PC-3 (cell line): ENCODE results near the gene ENO4.

Source experiments
- EZH2 ChIP-seq: fragments of 300-600 bp; sonication (generic); IDR thresholded peaks from one replicate; pipeline ENCODE4 v1.6.1; 2017; ENCODE audit warnings: antibody characterized with exemption, mild to moderate bottlenecking, low read length; ENCODE audit not compliant: unreplicated experiment
- TF ChIP-seq, protein P1 (sequence below): fragments of 300-600 bp; sonication (generic); conservative IDR thresholded peaks from 2 replicates; pipeline ENCODE4 v1.5.1; 2017; ENCODE audit warnings: antibody characterized with exemption, low read depth, mild to moderate bottlenecking, low read length

DNA sequence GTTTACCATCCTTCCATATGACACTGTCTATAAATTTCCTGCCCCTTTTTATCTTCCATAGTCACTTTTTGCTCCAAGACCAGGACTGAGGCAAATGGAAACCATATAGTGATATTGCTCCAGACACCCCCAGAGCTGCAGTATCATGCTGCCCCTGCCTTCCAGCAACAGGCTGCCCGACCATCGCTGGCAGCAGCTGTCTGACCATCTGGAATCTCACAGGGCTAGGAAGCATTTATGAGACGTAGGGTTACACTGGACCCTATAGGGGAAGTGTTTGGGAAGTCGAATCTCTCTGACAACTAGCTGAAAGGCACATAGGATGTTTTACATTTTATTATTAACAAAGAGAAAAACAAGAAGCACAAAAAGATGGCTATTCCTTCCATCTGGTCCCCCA lies 19.4 kb downstream of the ENO4 start:
- TF ChIP-seq, protein P1, sequence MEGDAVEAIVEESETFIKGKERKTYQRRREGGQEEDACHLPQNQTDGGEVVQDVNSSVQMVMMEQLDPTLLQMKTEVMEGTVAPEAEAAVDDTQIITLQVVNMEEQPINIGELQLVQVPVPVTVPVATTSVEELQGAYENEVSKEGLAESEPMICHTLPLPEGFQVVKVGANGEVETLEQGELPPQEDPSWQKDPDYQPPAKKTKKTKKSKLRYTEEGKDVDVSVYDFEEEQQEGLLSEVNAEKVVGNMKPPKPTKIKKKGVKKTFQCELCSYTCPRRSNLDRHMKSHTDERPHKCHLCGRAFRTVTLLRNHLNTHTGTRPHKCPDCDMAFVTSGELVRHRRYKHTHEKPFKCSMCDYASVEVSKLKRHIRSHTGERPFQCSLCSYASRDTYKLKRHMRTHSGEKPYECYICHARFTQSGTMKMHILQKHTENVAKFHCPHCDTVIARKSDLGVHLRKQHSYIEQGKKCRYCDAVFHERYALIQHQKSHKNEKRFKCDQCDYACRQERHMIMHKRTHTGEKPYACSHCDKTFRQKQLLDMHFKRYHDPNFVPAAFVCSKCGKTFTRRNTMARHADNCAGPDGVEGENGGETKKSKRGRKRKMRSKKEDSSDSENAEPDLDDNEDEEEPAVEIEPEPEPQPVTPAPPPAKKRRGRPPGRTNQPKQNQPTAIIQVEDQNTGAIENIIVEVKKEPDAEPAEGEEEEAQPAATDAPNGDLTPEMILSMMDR: no peak
- no peak for TF ChIP-seq EZH2
